Measurements from ENCODE around the gene SEC61A1.
A peak's percentile ranks its signal among the peaks of the same experiment; 100 is the strongest.

Gene SEC61A1

GRCh38 chr3:128067489-128067888, 15.3 kb downstream of the SEC61A1 start:
- H3K36me3 ChIP-seq (ENCODE audit: insufficient read depth, low read length) = peaks cover 99% of the 10 kb centered on the region
- no peak overlapping the region for H3K27ac ChIP-seq (ENCODE audit: low read depth, low read length, poor library complexity, severe bottlenecking)
- no peak overlapping the region for H2AFZ ChIP-seq (ENCODE audit: low read length)
- no peaks in the 10 kb centered on the region for H3K9me3 ChIP-seq (ENCODE audit: low read length)
- TF ChIP-seq EZH2 (IDR thresholded peaks at IDR 0.05; ENCODE audit: borderline replicate concordance, low read length) = no peak
- no peak for TF ChIP-seq CTCF (IDR thresholded peaks at IDR 0.05; ENCODE audit: low read length)
- H3K27me3 ChIP-seq (ENCODE audit: insufficient read depth, low read length) = no peaks in the 10 kb centered on the region
- H3K4me2 ChIP-seq (ENCODE audit: low read length) = no peak overlapping the region
- no peaks in the 10 kb centered on the region for H3K79me2 ChIP-seq (ENCODE audit: insufficient read depth, low read length)
- H3K4me1 ChIP-seq (ENCODE audit: insufficient read depth, low read length, severe bottlenecking) = no peaks in the 10 kb centered on the region
- H3K9ac ChIP-seq (ENCODE audit: low read length) = no peak overlapping the region
- H3K9me2 ChIP-seq (ENCODE audit: low read depth, low read length) = no peaks in the 10 kb centered on the region
- no peaks in the 10 kb centered on the region for H4K20me1 ChIP-seq (ENCODE audit: insufficient read depth, low read length)
- H3F3A ChIP-seq (ENCODE audit: insufficient read depth, low read length) = no peaks in the 10 kb centered on the region; the same call in 1 of the 2 replicates
- no peak overlapping the region for H3K4me3 ChIP-seq (ENCODE audit: low read depth, low read length, poor library complexity, severe bottlenecking)

DNA sequence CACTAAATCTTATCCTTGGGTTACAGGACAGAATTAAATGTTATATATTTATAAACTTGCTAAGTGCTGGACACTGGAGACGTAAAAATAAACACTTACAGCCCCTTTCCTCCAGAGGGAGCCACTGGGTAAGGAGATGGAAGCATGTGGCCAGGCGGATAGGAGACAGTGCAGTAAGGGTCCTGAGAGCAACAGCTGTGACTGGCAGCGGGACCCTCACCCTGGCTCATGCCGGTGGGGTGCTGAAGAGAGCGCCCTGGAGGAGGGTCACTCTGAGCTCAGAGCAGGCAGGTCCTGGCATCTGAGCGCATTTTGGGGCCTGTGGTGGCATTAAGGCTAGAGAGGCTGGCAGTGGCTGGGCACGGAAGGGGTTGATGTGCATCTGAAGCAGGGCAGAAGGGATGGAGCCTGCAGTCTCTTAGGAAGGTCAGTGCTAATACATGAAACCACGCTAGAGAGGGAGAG, 16.0 kb downstream of the SEC61A1 start:
- Histone ChIP-seq H3K4me1 (ENCODE audit: insufficient read depth, low read length, severe bottlenecking) (no peaks in the 10 kb centered on the region), H3K9me3 (ENCODE audit: low read length) (no peaks in the 10 kb centered on the region), H3F3A (ENCODE audit: insufficient read depth, low read length) (no peaks in the 10 kb centered on the region; the same call in 1 of the 2 replicates), H3K36me3 (ENCODE audit: insufficient read depth, low read length) (peaks cover 99% of the 10 kb centered on the region), H3K79me2 (ENCODE audit: insufficient read depth, low read length) (no peaks in the 10 kb centered on the region), H3K27me3 (ENCODE audit: insufficient read depth, low read length) (no peaks in the 10 kb centered on the region), H2AFZ (ENCODE audit: low read length) (no peak overlapping the region), H3K9me2 (ENCODE audit: low read depth, low read length) (no peaks in the 10 kb centered on the region), H3K9ac (ENCODE audit: low read length) (no peak overlapping the region), H4K20me1 (ENCODE audit: insufficient read depth, low read length) (no peaks in the 10 kb centered on the region), H3K4me2 (ENCODE audit: low read length) (no peak overlapping the region), H3K27ac (ENCODE audit: low read depth, low read length, poor library complexity, severe bottlenecking) (no peak overlapping the region), H3K4me3 (ENCODE audit: low read depth, low read length, poor library complexity, severe bottlenecking) (no peak overlapping the region)
- TF ChIP-seq CTCF (IDR thresholded peaks at IDR 0.05; ENCODE audit: low read length) (peak; percentile 67), EZH2 (IDR thresholded peaks at IDR 0.05; ENCODE audit: borderline replicate concordance, low read length) (no peak)

DNA sequence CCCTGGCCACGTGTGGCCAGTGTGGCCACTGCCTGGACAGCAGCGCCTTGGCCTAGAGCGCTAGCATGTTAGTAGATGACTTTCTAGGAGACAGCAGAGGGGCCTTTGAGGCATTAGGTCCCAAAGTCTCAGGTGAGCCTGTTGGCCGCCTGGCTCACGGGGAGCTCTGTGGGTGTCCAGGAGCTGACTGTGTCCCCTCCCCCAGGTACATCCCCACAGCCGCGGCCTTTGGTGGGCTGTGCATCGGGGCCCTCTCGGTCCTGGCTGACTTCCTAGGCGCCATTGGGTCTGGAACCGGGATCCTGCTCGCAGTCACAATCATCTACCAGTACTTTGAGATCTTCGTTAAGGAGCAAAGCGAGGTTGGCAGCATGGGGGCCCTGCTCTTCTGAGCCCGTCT, 17.0 kb downstream of the SEC61A1 start:
- H3K27me3 ChIP-seq (ENCODE audit: insufficient read depth, low read length) = no peaks in the 10 kb centered on the region
- H3K79me2 ChIP-seq (ENCODE audit: insufficient read depth, low read length) = no peaks in the 10 kb centered on the region
- H3K9me2 ChIP-seq (ENCODE audit: low read depth, low read length) = no peaks in the 10 kb centered on the region
- no peak overlapping the region for H3K27ac ChIP-seq (ENCODE audit: low read depth, low read length, poor library complexity, severe bottlenecking)
- H3K4me2 ChIP-seq (ENCODE audit: low read length) = no peak overlapping the region
- no peaks in the 10 kb centered on the region for H3K4me1 ChIP-seq (ENCODE audit: insufficient read depth, low read length, severe bottlenecking)
- H3K9me3 ChIP-seq (ENCODE audit: low read length) = no peaks in the 10 kb centered on the region
- TF ChIP-seq EZH2 (IDR thresholded peaks at IDR 0.05; ENCODE audit: borderline replicate concordance, low read length) = no peak
- TF ChIP-seq CTCF (IDR thresholded peaks at IDR 0.05; ENCODE audit: low read length) = no peak
- H3K36me3 ChIP-seq (ENCODE audit: insufficient read depth, low read length) = peaks cover 99% of the 10 kb centered on the region
- H3K9ac ChIP-seq (ENCODE audit: low read length) = no peak overlapping the region
- H3K4me3 ChIP-seq (ENCODE audit: low read depth, low read length, poor library complexity, severe bottlenecking) = no peak overlapping the region
- H3F3A ChIP-seq (ENCODE audit: insufficient read depth, low read length) = no peaks in the 10 kb centered on the region; the same call in 1 of the 2 replicates
- H4K20me1 ChIP-seq (ENCODE audit: insufficient read depth, low read length) = no peaks in the 10 kb centered on the region
- H2AFZ ChIP-seq (ENCODE audit: low read length) = no peak overlapping the region
